NK-92 (cell line): ENCODE measurements around the gene MCF2L2.
"Not testable (repeated sequence)": the region's sequence is repeated elsewhere in the genome, so short reads cannot be mapped to it uniquely, and the experiment has no call there.

Experiments
- DNase-seq: peaks from one replicate; lab custom pipeline; 2025; ENCODE audit not compliant: unreplicated experiment; lab: John Stamatoyannopoulos, UW

Gene MCF2L2

DNA sequence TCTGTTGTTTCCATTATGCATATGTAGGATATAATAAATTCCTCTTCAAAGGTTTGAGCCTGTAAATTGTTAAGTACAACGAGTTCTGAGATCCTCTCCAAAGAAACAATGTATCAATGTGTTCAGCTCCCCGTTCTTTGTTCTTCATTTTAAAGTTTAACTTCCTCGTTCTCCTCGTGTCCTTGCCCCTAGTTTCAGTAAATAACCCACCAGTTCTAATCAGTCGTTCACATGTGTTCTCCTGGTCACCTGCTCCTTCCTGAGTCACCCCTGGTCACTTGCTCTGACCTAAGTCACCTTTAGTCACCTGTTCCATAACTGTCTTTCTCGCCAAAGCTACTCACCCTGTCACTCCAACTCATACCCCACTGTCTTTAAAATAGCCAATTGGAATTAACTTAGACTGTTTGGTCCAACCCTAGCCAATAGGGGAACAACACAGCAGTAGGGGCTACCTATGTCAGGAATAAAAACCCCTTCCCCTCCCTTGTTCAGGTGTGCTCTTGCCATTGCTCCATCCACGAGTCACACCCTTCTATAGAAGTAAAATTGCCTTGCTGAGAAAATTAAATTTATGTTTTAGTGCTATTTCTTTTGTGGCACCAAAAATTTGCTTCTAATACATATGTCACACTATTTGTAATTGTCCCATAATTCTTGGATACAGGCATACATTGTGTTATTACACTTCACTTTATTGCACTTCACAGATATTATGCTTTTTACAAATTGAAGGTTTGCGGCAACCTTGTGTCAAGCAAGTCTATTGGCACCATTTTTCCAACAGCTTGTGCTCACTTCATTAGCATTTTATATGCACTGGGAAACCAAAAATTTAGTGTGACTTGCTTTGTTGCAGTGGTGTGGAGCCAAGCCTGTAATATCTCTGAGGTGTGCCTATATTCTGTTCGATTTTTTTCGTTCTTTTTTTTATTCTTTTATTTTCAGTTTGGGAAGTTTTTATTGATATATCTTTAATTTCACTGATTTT is 15.3 kb upstream of the MCF2L2 start:
- no peak for DNase-seq

GRCh38 chr3:183442994-183443393 is 14.6 kb upstream of the MCF2L2 start:
- no peak for DNase-seq

DNA sequence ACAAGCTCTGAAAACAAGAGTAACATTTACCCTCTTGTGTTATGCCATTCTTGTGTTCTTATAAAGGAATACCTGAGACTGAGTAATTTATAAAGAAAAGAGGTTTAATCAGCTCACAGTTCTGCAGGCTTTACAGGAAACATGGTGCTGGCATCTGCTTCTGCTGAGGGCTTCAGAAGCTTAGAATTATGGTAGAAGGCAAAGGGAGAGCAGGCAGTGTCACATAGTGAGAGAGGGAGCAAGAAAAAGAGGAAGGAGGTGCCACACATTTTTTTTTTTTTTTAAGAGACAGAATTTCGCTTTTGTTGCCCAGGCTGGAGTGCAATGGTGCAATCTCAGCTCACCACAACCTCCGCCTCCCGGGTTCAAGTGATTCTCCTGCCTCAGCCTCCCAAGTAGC is 12.1 kb upstream of the MCF2L2 start:
- DNase-seq = not testable (repeated sequence)

DNA sequence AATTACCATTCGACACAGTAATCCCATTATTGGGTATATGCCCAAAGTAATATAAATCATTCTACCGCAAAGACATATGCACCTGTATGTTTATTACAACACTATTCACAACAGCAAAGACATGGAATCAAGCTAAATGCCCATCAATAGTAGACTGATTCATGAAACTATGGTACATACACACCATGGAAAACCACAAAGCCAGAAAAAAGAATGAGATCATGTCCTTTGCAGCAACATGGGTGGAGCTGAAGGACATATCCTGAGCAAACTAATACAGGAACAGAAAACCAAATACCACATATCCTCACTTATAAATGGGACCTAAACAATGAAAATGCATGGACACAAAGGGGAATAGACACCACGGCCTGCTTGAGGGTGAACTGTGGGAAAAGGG is 11.1 kb upstream of the MCF2L2 start:
- DNase-seq = no peak

GRCh38 chr3:183438735-183439134 is 10.3 kb upstream of the MCF2L2 start:
- DNase-seq = no peak

DNA sequence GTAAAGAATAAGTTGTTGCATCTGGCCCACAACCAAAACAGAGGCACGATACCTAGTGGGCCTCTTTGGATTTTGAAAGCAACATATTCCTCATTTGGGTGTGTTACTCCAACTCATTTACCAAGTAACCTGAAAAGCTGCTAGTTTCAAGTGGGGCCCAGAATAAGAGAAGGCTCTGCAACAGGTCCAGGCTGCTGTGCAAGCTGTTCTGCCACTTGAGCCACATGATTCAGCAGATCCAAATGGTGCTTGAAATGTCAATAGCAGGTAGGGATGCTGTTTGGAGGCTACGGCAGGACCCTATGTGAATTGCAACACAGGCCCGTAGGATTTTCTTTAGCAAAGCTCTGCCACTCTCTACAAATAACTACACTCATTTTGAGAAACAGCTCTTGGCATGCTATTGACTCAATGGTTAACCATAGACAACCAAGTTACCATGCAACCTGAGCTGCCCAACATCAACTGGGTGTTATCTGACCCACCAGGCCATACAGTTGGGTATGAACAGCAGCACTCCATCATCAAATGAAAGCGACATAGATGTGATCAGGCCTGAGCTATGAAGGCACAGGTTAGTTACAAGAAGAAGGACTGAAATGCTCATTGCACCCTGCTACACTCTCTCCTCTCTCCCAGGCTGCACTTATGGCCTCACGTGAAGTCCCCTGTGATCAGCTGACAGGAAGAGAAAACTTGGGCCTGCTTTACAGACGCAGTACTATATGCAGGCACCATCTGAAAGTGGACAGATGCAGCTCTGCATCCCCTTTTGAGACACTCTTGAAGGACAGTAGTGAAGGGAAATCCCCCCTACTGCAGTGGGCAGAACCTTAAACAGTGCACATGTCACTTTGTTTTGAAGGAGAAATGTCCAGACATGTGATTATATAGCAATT is 9.5 kb upstream of the MCF2L2 start:
- DNase-seq = no peak

- no peak for DNase-seq
Measured at GRCh38 chr3:183437061-183437460, 8.6 kb upstream of the MCF2L2 start.

- DNase-seq = no peak
Measured at GRCh38 chr3:183435661-183436060, 7.2 kb upstream of the MCF2L2 start.

DNA sequence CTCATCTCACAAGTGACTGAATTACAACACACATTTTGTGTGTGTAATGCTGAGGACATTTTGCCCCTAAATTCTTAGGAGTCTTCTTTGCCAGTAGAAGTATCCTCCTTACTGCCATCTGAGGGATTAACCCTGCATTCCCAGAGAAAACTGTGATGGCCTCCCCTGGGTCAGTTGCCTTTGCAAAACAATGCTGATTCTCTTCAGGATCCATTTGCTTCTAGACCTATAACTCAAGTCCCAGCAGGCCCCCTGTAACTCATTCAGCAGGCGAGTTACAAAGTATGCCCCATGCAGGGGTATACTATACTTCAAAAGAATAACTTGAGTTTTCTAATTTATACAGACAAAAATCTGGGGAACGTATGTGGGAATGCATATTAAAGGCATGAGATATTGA is 6.6 kb upstream of the MCF2L2 start:
- DNase-seq = no peak

DNA sequence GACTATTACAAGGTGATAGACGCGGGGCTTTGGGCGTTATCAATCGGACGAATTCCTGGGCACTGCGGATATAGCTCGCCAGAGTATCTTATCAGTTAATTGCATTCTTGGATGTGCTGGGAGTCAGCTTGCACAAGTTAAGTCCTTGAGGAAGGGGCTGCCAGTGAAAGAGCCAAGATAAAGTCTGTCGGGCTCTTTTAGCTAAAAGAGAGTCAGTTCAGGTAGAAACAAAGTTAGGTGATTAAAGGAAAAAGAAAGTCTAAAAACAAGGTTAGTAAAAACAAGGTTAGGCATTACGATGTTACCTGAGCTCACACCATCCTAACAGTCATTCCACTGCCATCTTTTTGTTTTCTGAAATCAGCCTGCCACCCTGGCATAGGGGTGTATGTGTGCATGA is 6.1 kb upstream of the MCF2L2 start:
- DNase-seq = no peak

DNA sequence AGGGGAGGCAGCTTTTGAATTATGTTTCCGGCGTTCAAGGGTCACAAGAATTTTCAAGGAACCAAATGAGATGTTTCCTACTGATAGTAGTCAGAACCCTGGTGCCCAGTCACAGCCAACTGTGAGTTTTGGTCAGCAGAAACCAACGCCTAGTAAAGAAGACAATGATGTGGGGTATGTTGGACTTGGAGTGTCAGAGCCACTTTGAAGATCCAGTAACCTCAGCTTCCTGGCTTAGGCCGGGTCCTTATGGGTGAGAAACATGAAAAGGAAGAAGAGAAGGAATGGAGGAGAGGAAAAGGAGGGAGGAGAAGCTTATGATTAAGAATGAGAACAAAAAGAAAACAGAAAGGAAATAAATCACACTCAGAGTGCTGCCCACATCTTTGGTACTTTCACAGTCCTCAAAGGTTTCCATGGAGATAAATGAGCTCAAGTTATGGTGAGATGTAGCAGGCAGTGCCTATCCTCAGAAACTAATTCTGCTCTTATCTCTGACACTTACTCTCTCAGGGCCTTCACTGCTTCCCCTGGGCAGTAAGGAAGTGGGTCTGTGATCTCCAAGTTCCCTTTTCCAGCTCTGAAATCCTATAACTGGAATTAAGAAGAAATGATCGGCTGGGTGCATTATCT is 2.0 kb upstream of the MCF2L2 start:
- DNase-seq = no peak

- DNase-seq = no peak
Measured at GRCh38 chr3:183427876-183428446, 458 bp downstream of the MCF2L2 start.

DNA sequence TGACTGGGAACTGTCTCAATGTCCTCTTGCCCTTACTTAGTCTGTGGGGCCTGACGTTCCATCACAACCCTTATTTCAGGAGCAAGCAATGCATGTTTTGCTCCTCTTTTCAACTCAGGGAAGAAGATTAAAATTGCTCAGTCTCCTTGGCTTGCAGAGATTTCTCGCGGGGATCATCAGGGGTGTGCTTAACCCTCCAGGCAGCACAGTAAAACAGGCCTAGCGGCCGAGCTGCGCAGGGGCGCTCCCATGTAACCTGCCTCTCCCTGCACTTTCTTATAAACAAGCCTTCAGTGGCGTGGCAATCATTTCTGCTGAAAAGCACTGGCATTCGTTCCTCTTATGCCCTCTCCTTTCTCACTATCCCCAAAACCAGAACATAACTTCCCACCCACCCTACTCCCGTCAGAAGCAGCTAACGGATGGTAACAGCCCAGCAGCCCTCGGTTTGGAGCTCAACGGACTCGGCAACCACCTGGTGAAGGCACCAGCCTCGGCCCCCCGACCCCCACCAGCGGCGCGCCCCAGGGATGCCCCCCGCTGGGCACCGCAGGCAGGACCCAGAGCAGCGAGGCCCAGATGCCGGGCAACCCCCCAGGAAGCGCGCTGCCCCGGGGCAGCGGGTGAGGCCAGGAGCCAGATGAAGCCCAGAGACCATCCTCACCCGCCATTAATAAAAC is 1.1 kb downstream of the MCF2L2 start:
- no peak for DNase-seq

- not testable (repeated sequence) for DNase-seq
Measured at GRCh38 chr3:183418807-183419206, 9.6 kb downstream of the MCF2L2 start.

DNA sequence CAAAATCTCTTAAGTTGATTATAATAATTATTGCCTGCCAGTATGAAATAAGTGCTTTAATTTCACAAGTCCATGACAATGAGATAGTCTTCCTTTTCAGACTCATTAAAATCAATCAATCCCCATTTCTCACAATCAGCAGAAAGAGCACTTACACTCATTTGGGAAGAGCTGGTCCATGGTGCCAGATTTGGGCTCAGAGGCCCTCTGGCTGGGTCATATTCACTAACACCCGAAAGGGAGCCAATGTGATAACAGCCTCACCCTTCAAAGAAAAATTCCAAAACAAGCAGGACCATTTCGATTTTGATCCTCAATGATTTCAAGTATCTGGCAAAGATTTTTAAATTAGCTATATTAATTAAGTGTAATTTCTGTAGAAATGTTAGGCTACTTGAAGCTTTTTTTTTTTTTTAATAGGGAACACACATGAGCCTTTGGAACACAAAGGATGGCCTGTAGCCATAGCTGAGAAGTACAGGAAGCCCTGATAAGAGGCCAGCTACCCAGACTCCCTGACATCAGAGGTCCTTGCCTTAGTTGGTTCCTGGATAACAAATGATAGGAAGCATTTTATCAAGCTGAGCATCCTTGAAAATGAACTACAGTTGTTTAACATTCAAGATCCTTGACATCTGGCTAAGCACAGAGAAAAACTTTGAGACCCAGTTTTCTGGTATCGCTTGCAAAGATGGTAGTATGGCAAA is 17.1 kb downstream of the MCF2L2 start:
- DNase-seq = no peak

DNA sequence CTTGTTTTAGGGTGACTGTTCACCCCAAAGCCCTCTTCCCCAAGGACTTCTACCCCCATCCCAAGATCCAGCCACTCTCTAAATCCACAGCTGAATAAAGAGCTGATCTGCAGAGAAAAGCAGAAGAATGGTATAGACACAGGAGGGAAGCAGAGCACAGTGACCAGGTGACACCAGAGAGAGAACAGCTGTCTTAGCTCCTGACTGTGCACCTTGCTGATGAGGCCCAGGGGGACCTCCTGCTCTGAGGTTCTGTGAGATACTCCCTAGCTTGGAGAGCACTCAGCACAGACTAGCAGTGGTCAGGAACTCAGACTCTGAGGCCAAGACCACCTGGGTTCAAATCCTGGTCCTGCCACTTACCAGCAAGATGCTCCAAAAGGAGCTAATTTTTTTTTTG is 17.7 kb downstream of the MCF2L2 start:
- DNase-seq = no peak

GRCh38 chr3:183410280-183410679 is 18.1 kb downstream of the MCF2L2 start:
- DNase-seq = no peak

GRCh38 chr3:183409219-183409618 is 19.2 kb downstream of the MCF2L2 start:
- no peak for DNase-seq

- DNase-seq = no peak
Measured at GRCh38 chr3:183401678-183402077, 26.7 kb downstream of the MCF2L2 start.

GRCh38 chr3:183400352-183400751 is 28.1 kb downstream of the MCF2L2 start:
- no peak for DNase-seq
